H54 (cell line): Measurements from ENCODE around the gene SPRED3.
"Not testable (repeated sequence)": the region's sequence is repeated elsewhere in the genome, so short reads cannot be mapped to it uniquely, and the experiment has no call there.

Experiments
- DNase-seq: peaks from one replicate; pipeline ENCODE4 v3.0.0; 2011; ENCODE audit warnings: low spot score, mixed read lengths; ENCODE audit not compliant: insufficient read length
- FAIRE-seq: peaks from 3 replicates; lab custom pipeline; 2011; peaks lifted over from hg19 to GRCh38; lab: Jason Lieb, UNC
- POLR2A ChIP-seq: IDR thresholded peaks from 2 replicates; pipeline ENCODE4 v1.6.1; 2011; ENCODE audit warnings: low read depth, mild to moderate bottlenecking, low read length

SPRED3 gene

GRCh38 chr19:38411041-38411712, 22.7 kb downstream of the SPRED3 start:
- FAIRE-seq: no peak
- no peak for TF ChIP-seq POLR2A
- DNase-seq: no peak

DNA sequence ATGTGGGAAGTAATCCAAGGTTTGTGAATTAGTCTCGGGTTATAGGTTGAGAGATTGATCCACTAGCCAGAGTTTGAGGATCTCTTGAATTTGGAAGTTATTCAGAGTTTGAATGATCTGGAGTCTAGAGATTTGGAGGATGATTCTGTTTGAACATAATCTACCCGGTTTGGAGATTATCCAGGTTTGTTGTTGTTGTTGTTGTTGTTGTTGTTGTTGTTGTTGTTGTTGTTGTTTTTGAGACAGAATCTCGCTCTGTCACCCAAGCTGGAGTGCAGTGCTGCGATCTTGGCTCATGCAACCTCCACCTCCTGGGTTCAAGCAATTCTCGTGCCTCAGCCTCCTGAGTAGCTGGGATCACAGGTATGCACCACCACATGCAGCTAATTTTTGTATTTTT, 23.4 kb downstream of the SPRED3 start:
- FAIRE-seq, DNase-seq: not testable (repeated sequence)

GRCh38 chr19:38412491-38412890, 24.0 kb downstream of the SPRED3 start:
- TF ChIP-seq POLR2A: no peak

GRCh38 chr19:38412961-38413360, 24.5 kb downstream of the SPRED3 start:
- no peak for FAIRE-seq
- DNase-seq: no peak

More at GRCh38 chr19:38412491-38412890, 24.0 kb downstream of the SPRED3 start:
- DNase-seq (no peak), FAIRE-seq (no peak)

GRCh38 chr19:38413416-38413815, 24.9 kb downstream of the SPRED3 start:
- no peak for DNase-seq
- no peak for TF ChIP-seq POLR2A
- no peak for FAIRE-seq

More at GRCh38 chr19:38412961-38413360, 24.5 kb downstream of the SPRED3 start:
- no peak for TF ChIP-seq POLR2A

DNA sequence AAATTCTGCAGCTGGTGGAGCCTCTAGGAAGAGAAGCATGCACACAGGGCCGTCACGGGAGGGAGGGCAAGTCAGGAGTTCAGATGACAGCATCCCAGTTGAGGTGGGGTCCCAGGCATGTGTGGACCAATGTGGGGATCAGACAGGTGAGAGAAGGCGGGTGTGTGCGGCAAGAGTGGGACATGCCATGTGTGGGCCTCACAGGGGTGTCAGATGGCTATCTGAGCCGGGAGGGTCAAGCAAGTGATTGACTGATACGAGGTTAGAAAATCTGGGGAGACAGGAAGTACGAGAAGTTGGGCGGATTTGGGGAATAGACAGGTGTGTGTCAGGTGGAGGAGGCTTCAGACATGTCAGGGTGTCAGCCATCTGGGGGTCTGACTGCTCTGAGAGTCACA, 28.6 kb downstream of the SPRED3 start:
- no peak for TF ChIP-seq POLR2A
- FAIRE-seq (no peak), DNase-seq (no peak)

- no peak for TF ChIP-seq POLR2A
- DNase-seq (no peak), FAIRE-seq (no peak)
Observed at GRCh38 chr19:38417544-38418506, 29.3 kb downstream of the SPRED3 start.

DNA sequence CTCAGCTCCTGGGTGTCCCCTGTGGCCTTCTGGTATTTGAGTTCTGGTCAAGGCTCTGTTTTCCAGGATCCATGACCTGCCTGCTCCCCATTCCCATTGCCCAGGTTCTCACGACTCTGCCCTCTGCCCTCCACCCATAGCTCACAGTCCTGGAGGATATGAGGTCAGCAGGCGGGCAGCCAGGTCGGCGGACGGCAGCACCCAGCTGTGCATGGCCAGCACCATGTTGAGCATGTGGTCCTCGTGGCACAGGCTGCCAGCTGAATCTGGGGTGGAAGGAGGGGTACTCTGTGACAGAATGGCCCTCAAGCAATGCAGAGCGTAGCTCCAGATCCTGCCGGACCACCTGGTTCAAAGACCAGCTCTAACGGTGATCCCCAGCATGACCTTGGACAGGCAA, 32.4 kb downstream of the SPRED3 start:
- no peak for TF ChIP-seq POLR2A
- DNase-seq (no peak), FAIRE-seq (no peak)

DNA sequence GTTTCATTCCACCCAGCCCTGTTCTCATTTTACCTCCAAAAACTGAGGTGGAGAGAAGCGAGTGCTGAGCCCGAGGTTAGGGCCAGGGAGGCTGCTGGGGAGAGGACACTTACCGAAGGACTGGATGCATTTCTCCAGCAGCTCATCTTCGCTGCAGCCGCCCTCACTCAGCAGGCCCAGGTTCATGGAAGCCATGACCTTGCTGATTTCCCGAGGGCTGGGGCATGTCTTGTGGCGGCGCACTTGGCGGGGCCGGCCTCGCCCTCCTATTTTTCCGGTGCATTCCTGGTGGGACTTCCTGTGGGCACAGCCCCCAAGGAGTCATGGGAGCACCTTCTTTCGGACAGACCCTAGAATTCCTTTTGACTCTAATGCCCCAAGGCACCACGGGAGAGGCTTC, 33.4 kb downstream of the SPRED3 start:
- no peak for FAIRE-seq
- no peak for TF ChIP-seq POLR2A

GRCh38 chr19:38422438-38422837, 33.9 kb downstream of the SPRED3 start:
- DNase-seq (no peak), FAIRE-seq (no peak)
- no peak for TF ChIP-seq POLR2A

More for the DNA sequence above, 33.4 kb downstream of the SPRED3 start:
- no peak for DNase-seq

DNA sequence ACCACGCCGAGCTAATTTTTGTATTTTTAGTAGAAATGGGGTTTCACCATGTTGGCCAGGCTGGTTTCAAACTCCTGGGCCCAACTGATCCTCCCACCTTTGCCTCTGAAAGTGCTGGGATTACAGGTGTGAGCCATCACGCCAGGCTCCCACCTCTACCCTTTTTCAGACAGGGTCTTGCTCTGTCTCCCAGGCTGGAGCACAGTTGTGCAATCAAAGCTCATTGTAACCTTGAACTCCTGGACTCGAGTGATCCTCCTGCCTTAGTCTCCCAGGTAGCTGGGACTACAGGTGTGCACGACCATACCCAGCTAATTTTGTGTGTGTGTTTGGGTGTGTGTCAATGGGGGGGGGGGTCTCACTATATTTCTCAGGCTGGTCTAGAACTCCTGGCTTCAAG, 35.8 kb downstream of the SPRED3 start:
- no peak for FAIRE-seq
- no peak for TF ChIP-seq POLR2A
- no peak for DNase-seq

GRCh38 chr19:38425222-38425809, 36.8 kb downstream of the SPRED3 start:
- no peak for FAIRE-seq
- no peak for TF ChIP-seq POLR2A
- no peak for DNase-seq

DNA sequence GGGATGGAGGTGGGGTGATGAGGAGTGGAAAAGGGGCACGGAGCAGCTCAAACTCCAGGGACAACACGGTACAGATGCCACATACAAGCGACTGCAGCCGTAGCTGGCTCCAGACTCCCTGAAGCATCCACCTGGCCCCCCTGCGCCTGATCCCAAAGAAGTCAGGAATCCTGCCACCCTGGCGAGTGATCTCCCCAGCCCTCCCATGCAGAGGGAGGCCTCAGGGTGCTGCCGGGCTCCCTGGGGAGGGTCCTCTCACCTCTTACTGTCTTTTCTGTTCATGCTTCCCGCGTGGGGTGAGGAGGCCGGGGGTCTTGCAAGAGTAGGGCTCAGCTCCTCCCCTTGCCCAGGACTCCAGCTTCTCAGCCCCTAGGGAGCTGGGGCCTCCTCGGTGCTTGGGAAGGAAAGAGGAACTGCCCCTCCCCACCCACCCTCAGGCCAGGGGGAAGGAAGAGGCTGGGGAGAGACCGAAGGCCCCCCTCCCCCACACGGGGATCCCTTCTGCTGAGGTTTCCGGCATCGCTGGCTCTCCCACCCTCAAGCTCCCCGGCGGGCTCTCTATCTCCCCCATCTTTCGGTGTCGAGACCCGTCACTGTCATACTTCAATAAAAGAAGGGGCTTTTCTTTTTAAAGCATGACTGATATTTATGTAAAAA, 37.4 kb downstream of the SPRED3 start, which contains the start of gene RASGRP4:
Gene RASGRP4, minus strand, starts transcription at position 410 of the 657 bp plus-strand sequence. Its CDS starts 128 bp downstream, at position 282.
- FAIRE-seq: no peak

GRCh38 chr19:38427035-38427677, 38.7 kb downstream of the SPRED3 start:
- DNase-seq, FAIRE-seq: not testable (repeated sequence)

More for the DNA sequence above, 37.4 kb downstream of the SPRED3 start, which contains the start of gene RASGRP4:
- no peak for TF ChIP-seq POLR2A
- no peak for DNase-seq
